Measurements from ENCODE around the gene C1QTNF6. TPM values are rescaled to one million over a fixed set of nuclear protein-coding genes. Genes with fewer than 3 reads are reported as not detected.

C1QTNF6 gene
- total RNA-seq, 1 donor from 2014 or later = 5.3 TPM

DNA sequence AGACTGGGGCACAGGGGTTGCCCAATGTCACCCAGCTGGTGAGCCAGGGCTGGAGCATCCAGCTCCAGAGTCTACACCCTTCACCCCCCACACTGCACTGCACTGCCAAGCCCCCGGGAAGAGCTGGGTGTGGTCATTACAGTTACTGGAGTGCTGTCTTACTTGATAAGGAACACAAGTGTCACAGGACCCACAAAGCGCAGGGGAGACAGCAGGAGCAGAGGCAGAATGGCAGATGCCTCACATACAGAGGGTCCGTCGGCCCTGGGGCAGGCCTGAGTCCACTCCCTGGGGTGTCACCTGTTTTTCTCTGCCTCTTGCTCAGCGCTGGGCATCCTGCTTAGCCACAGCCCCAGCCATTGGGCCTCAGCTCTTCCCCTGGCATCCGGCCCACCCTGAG is 46.1 kb downstream of the C1QTNF6 start:
- no peak for DNase-seq

DNA sequence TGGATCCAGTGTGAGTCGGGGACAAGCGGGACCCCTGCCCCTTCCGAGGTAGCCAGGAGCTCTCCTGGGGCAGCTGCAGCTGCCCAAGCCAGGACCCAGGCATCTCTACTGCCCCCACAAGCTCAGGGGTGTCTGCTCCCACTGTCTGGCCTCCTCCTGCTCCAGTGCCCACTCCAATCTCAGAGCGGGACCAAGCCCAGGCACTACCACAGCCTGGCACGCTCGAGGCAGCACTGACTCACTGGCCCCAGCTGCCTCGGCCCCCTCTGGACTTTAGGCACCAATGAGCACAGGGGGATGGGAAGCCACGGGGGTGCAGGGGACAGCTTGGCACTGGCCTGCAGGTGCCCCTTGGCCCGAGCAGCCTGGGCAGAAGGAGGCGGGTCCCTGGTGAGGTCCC is 46.6 kb downstream of the C1QTNF6 start:
- DNase-seq = no peak

DNA sequence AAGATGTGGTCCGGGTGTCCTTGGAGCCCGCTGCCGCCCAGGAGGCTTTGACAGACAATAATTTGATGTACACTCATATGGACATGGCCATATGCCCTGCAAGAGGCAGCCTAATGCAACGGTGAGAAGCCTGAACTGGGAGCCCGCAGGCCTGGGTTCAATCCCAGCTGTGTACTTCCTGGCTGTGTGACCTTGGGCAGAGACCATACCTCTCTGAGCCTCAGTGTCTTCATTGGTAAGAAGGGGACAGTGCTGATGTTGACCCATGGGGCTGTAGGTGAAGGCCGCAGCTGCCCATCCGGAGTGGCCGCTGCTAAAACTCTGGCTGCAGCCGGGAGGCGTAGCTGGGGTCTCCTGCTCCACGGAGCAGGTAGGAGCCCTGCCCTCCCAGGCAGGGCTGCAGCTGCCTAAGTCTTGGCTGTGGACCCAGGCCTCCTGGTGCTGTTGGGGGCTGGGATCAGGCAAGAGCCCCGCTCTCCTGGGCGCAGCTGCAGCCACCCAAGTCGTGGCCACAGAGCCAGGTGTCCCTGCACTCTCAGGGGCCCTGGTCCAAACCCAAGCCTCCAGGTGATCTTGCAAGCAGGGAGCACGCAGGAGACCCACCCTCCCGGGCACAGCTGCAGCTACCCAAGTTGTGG is 47.2 kb downstream of the C1QTNF6 start:
- DNase-seq = no peak

DNA sequence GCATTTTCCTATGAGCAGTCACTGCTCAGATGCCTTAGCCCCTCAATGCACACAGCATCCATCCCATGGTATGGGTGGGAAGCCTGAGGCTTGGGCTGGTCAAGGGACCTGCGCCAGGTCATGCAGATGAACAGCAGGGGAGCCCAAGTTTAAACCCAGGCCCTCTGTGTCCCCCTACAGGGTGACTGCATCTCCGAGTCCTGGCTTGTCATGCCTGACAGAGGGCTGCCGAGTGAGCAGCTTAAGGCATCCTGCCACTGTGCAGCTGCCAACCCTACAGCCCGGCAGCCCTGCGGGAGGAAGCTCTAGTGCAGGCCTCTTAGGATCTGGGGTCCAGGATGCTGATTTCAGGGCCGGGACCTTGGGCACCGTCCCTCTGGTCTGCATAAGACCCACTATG is 48.3 kb downstream of the C1QTNF6 start:
- DNase-seq = no peak

DNA sequence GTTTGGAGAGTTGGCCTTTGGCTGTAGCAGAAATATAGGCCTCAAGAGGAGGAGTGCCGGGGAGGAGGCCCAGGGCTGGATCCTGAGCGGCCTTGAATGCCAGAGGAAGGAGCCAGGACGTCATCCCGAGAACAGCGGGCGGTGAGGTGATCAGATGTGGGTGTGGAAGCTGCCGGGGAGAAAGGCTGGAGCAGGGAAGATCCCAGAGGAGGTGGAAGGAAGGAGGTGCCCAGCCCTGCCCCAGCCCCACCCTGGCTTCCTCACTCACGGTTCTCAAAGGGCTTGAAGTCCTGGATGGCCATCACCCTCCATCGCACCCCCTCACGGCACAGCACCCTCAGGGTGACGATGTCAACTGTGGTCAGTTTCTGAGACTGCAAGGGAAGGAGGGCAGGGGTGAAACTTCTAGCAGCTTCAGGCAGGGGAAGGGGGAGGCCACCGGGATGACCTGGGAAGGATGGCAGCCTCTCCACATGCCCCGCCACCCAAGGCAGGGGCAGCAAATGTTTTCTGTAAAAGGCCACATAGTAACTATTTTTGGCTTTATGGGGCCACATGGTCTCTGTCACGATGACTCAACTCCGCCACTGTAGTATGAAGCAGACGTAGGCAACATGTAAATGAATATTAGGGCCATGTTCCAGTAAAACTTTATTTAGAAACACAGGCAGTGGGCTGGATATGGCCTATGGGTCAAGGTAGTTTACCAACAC is 49.0 kb downstream of the C1QTNF6 start:
- DNase-seq = no peak

DNA sequence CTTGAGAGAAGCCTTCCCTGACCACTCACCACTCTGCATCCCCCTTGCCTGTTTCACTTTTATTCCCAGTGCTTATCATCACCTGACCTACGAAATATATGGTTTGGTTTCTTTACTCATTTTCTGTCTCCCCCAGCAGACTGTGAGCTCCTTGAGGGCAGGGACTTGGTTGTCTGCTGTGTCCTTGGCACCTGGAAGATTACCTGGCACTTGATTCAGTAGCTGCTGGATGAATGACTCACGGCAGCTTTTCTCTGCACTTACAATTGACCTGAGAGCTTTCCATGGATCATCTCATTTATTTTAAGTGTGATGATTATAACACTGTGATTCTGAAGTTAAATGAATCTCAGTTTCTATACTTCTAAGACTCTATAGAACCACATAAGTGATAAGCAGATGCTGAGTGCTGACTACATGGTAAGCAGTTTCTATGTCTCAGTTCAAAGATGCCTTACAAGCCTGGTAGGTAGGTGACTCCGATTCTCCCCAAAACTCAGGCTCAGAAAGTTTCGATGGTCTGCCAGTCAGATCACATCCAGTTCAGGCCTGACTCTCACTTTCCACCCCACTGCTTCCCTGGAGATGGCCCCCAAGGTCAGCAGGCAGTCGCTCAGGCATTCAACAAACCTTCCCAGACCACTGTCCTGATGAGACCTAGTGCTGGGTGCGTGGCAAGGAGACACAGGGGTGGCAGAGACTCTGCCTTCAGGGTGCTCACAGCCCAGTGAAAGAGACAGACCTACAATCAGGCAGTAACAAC is 50.0 kb downstream of the C1QTNF6 start:
- DNase-seq = no peak

DNA sequence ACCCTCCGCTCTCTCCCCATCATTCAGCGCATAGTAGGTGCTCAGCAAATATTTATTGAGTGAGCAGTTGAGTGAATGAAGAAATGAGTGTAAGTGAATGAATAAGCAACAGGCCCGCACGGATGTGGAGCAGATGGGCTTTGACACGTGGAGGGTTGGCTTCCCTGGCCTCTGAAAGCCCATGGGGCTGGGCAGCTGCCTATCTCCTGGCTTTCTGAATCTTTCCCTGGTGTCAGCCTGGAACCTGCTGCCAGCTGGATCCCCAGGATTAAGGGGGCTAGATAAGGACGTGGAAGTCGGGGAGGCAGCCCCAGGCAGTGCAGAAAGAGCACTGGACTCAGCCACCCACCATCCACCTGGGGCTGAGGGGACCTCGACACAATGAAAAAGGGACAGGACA is 50.9 kb downstream of the C1QTNF6 start:
- DNase-seq = no peak

DNA sequence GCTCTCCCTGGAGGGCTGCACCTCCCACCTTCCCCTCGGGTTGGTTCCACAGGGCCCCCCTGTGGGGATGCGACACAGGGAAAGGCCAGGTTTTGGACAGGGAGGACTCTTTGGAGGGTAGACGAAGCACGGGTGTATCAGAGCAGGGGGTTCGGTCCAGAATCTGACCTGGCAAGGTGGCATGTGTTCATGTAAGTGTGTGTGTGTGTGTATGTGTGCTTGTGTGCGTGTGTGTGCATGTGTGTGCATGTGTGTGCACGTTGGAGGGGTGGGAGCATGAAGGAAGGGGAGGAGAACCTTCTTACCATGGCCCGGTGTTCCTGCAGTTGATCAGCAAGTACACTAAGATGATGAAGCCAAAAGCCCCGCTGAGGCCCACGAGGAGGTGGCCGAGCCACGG is 53.0 kb downstream of the C1QTNF6 start:
- no peak for DNase-seq

DNA sequence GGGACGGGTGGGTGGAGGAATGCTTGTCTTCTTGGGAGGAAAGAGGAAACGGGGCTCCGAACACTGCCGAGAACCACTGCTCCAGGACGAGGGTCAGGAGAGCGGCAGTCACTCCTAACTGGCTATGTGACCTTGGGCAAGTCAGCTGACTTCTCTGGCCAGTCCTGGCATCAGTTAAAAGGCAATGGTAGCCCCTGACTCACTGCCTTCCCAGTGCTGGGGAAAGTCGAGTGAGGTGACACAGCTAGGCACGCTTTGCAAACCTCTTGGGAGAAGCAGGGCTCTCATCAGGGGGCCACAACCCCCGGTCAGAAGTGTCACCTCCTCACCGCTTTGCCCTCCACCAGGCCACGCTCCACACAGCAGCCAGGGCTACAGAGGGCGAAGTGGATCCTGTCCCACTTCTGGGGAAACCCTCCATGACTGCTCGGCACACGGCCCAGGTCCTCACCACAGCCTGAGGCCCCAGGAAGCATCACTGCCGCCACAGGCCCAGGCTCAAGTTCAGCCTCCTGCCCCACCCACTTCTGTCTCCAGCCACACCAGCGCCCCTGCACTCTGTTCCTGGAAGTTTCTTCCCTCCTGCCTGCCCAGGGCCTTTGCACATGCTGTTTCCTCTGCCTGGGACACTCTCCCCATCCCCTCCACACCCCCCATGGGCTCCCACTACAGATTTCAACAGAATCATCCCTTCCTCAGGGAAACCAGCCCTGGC is 54.6 kb downstream of the C1QTNF6 start:
- no peak for DNase-seq

DNA sequence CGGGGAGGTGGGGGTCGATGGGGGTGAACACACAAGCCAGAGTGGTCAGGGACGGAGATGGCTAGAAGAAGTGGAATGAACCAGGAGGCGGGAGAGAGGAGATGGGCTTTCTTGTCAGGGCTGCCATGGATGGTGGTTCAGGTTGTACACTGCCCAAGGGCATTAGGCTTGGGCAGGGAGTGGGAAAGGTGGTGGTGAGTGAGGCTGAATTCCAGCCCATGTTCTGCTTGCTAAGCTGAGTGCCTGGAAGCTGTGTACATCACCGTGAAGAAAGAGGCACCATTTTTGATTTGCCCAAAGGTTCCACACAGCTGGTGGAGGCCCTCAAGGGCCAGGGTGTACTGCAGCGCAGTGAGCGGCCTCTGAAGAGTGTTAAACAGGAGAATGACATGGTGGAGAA is 55.3 kb downstream of the C1QTNF6 start:
- DNase-seq = no peak

Small RNA genes within 50 kb of the gene (small RNA-seq; reads per million reads assigned to genes)
- not detected for gene Z82188.1

Other genes starting within 250 kb of the C1QTNF6 start
- 5.5 TPM for gene TST, start 168.8 kb downstream of the C1QTNF6 start, total RNA-seq
- gene MPST, start 168.5 kb downstream of the C1QTNF6 start, total RNA-seq = 28.1 TPM
- 22.6 TPM for gene KCTD17, start 136.5 kb downstream of the C1QTNF6 start, total RNA-seq
- not detected for gene TMPRSS6, start 78.5 kb downstream of the C1QTNF6 start, total RNA-seq
- gene IL2RB, start 38.3 kb downstream of the C1QTNF6 start, total RNA-seq = not detected
- gene SSTR3, start 24.2 kb upstream of the C1QTNF6 start, total RNA-seq = not detected
- gene RAC2, start 56.0 kb upstream of the C1QTNF6 start, total RNA-seq = not detected
- 2.3 TPM for gene CYTH4, start 94.3 kb upstream of the C1QTNF6 start, total RNA-seq
- gene ELFN2, start 239.2 kb upstream of the C1QTNF6 start, total RNA-seq = 14.7 TPM

Data from occipital lobe (tissue), 3 donors.